Uterus (tissue), 4 donors: Measurements from ENCODE around the gene DCP1A. TPM values are rescaled to one million over a fixed set of nuclear protein-coding genes. Genes with fewer than 3 reads are reported as not detected.
"Not testable (repeated sequence)": the region's sequence is repeated elsewhere in the genome, so short reads cannot be mapped to it uniquely, and the experiment has no call there.

ENCODE experiments used
- DNase-seq, 2 donors: peaks; one replicate each; pipeline ENCODE4 v3.0.0-alpha.2; 2019 to 2020
- H3K27ac ChIP-seq, 2 donors: fragments of 200-600 bp; sonication (generic); 1 replicate in 1 of 2; 2 replicates in 1 of 2; pipeline ENCODE4 v1.5.1; 2016 to 2018
- H3K27me3 ChIP-seq, 2 donors: fragments of 200-600 bp; sonication (generic); one replicate each; pipeline ENCODE4 v1.5.1; 2018 to 2019; ENCODE audit warnings: control low read depth in 1 of 2
- H3K36me3 ChIP-seq, 2 donors: fragments of 200-600 bp; sonication (generic); one replicate each; pipeline ENCODE4 v1.5.1; 2019; ENCODE audit warnings: control low read depth in 1 of 2
- H3K4me1 ChIP-seq, 2 donors: fragments of 200-600 bp; sonication (generic); one replicate each; pipeline ENCODE4 v1.5.1; 2018 to 2019; ENCODE audit warnings: control low read depth in 1 of 2
- H3K4me3 ChIP-seq, 2 donors: fragments of 200-600 bp; sonication (generic); 1 replicate in 1 of 2; 2 replicates in 1 of 2; pipeline ENCODE4 v1.5.1; 2018 to 2019; ENCODE audit warnings: mild to moderate bottlenecking in 1 of 2
- H3K9me3 ChIP-seq, 2 donors: fragments of 200-600 bp; sonication (generic); one replicate each; pipeline ENCODE4 v1.5.1; 2019; ENCODE audit warnings: control low read depth in 1 of 2
- POLR2A ChIP-seq, 2 donors: fragments of 450-650 bp; IDR thresholded peaks; one replicate each; pipeline ENCODE4 v1.6.1; 2016; ENCODE audit warnings: antibody characterized with exemption in 2 of 2, mild to moderate bottlenecking in 1 of 2, moderate library complexity in 1 of 2
- intact Hi-C: fragments of 100-400 bp; cut with DNase I; formaldehyde crosslinking; loops from one replicate; pipeline ENCODE4 v1.15.1; 2023; ENCODE audit warnings: low total_unique reads
- total RNA-seq, 4 donors: library from RNA; depleted of rRNA in 3 of 4; stranded (reverse); fragments of >200 nt in 3 of 4; gene quantifications; one replicate each; pipeline versions ENCODE4 v1.1.0 to v1.2.4, GENCODE V29; 2014 to 2023
- TF ChIP-seq, protein P1 (sequence below), 4 experiments: fragments of 200-600 bp in 2 of 4; fragments of 450-650 bp in 2 of 4; sonication (generic) in 2 of 4; IDR thresholded peaks; one replicate each; pipeline ENCODE4 v1.5.1; 2016 to 2019; ENCODE audit warnings: antibody characterized with exemption in 4 of 4, mild to moderate bottlenecking in 2 of 4, moderate library complexity in 1 of 4
- donor health status: DM: yes; HTN: yes; CAD: no.

The DCP1A gene
- total RNA-seq, 4 donors from 2014 or later: 27.2 to 39.4 (median 34.5) TPM

DNA sequence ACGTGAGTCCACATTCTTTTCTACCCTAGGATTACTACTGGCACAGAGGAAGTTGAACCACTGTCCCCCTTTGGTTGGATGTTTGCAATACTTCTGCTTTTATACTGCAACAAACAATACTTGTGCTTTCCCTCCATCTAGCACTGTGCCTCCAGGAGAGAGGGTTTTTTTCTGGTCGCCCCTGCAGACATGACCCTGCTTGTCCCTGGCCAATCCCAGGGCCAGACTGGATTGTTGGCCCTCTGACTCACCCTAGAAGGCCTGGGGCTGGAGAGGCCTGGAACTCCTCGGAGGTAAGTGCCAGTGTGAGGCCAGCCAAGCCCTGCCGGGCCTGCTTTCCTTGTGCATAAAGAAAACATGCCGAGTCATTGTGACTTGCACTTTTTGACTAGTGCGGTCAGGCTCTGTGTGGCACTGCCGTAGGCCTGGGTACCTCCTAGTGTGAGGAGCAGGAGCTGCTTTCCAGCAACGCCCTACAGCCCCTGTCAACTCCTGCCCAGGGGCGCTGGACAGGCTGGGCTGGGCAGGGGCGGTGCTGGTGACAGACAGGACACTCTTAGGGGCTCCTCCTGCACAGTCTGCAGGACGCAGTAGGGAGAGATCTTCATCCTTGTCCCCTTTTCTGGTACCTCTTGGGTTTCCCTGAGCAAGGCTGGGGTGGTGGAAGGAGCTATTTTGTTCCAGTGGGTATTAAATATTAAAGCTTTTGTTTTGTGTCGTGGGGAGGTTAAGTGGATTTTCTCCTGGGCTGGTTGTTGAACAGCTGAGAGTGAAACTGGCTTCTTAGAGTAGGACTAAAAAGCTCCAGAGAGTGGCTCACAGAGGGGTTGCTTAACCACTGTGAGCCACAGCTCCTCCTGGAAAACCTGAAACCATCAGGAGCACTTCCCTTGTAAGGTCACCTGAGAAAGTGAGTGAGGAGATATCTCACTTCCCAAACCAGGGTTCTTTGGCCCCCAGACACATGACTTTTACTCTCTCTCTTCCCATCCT, 77.2 kb downstream of the DCP1A start:
- TF ChIP-seq POLR2A (IDR thresholded peaks at IDR 0.05): no peak
- TF ChIP-seq, protein P1, sequence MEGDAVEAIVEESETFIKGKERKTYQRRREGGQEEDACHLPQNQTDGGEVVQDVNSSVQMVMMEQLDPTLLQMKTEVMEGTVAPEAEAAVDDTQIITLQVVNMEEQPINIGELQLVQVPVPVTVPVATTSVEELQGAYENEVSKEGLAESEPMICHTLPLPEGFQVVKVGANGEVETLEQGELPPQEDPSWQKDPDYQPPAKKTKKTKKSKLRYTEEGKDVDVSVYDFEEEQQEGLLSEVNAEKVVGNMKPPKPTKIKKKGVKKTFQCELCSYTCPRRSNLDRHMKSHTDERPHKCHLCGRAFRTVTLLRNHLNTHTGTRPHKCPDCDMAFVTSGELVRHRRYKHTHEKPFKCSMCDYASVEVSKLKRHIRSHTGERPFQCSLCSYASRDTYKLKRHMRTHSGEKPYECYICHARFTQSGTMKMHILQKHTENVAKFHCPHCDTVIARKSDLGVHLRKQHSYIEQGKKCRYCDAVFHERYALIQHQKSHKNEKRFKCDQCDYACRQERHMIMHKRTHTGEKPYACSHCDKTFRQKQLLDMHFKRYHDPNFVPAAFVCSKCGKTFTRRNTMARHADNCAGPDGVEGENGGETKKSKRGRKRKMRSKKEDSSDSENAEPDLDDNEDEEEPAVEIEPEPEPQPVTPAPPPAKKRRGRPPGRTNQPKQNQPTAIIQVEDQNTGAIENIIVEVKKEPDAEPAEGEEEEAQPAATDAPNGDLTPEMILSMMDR (IDR thresholded peaks at IDR 0.05): no peak
- Histone ChIP-seq H3K36me3 (no peaks in the 10 kb centered on the region), H3K4me1 (peaks cover 0 to 8% of the 10 kb centered on the region in 2 donors), H3K27ac (peak overlapping the region; percentile 69 to 79), H3K4me3 (no peak overlapping the region), H3K27me3 (no peaks in the 10 kb centered on the region), H3K9me3 (no peaks in the 10 kb centered on the region)
- intact Hi-C loops: no loop called here
- DNase-seq: peak; percentile 61 to 87

DNA sequence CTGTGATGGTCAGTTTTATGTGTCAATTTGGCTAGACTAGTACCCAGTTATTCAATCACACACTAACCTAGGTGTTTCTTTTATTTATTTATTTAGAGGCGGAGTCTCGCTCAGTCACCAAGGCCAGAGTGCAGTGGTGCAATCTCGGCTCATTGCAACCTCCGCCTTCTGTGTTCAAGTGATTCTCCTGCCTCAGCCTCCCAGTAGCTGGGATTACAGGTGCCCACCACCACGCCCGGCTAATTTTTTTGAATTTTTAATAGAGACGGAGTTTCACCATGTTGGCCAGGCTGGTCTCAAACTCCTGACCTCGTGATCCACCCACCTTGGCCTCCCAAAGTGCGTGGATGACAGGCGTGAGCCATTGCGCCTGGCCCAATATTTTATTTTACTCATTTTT, 78.2 kb downstream of the DCP1A start:
- H3K27ac ChIP-seq: peak overlapping the region; percentile 69 to 79
- intact Hi-C loops: not testable (repeated sequence)

DNA sequence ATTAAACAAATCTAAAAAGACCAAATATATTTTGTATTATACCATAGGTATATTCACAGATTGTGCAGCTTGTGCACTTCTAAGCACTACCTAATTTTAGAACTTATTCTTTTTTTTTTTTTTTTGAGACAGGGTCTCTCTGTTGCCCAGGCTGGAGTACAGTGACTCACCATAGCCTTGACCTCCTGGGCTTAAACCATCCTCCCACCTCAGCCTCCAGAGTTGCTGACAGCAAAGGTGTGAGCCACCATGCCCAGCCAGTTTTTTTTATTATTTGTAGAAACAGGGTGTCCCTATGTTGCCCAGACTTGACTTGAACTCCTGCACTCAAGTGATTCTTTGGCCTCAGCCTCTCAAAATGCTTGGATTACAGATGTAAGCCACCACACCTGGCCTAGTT, 79.6 kb downstream of the DCP1A start:
- intact Hi-C loops: no loop called here
- no peaks in the 10 kb centered on the region for H3K9me3 ChIP-seq
- H3K4me1 ChIP-seq: peaks cover 0 to 8% of the 10 kb centered on the region in 2 donors
- DNase-seq: no peak
- no peak overlapping the region for H3K4me3 ChIP-seq
- no peaks in the 10 kb centered on the region for H3K36me3 ChIP-seq
- no peak for TF ChIP-seq POLR2A (IDR thresholded peaks at IDR 0.05)
- TF ChIP-seq, protein P1 (IDR thresholded peaks at IDR 0.05): no peak
- no peak overlapping the region for H3K27ac ChIP-seq
- no peaks in the 10 kb centered on the region for H3K27me3 ChIP-seq

More for the DNA sequence above, 78.2 kb downstream of the DCP1A start:
- not testable (repeated sequence) for DNase-seq, H3K36me3 ChIP-seq, H3K4me1 ChIP-seq, H3K9me3 ChIP-seq, H3K4me3 ChIP-seq, H3K27me3 ChIP-seq

DNA sequence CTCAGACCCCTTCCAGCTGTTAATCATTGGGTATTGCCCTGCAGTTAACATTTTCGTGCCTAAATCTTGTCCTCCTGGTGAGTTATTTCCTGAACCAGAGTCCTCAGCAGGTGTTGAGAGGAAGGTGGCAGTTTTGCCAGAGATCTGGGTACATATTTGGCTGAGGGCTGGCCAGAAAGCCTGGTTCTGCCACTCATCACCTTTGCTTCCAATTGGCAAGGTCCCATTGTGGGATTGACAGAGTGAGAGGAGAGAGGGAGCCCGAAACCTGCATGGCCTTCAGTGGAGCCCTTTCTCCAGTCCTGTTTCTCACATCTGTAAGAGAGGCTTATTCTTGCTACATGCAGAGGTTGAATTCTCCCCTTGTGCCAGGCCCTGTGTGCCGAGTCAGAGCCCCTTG, 82.6 kb downstream of the DCP1A start:
- Histone ChIP-seq H3K4me3 (no peak overlapping the region), H3K9me3 (no peaks in the 10 kb centered on the region), H3K36me3 (no peaks in the 10 kb centered on the region), H3K27me3 (no peaks in the 10 kb centered on the region), H3K4me1 (peaks cover 0 to 3% of the 10 kb centered on the region in 2 donors), H3K27ac (no peak overlapping the region)
- no peak for DNase-seq
- intact Hi-C loops: no loop called here
- TF ChIP-seq POLR2A (IDR thresholded peaks at IDR 0.05): no peak
- TF ChIP-seq, protein P1 (IDR thresholded peaks at IDR 0.05): no peak

DNA sequence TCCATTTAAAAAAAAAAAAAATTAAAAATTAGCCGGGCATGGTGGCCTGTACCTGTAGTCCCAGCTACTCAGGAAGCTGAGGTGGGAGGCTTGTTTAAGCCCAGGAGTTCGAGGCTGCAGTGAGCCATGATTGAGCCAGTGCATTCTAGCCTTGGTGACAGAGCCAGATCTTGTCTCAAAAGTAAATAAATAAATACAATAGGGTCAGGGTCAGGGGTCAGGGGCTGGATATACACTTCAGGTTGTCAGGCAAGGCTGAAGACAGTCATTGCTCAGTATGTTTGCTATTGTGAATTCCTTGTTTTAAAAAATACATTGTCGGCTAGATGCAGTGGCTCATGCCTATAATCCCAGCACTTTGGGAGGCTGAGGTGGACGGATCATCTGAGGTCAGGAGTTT, 83.4 kb downstream of the DCP1A start:
- H3K4me1 ChIP-seq: no peaks in the 10 kb centered on the region
- H3K4me3 ChIP-seq: no peak overlapping the region
- no peaks in the 10 kb centered on the region for H3K9me3 ChIP-seq
- DNase-seq: no peak
- H3K27ac ChIP-seq: no peak overlapping the region
- TF ChIP-seq POLR2A (IDR thresholded peaks at IDR 0.05): no peak
- TF ChIP-seq, protein P1 (IDR thresholded peaks at IDR 0.05): no peak
- H3K36me3 ChIP-seq: no peaks in the 10 kb centered on the region
- H3K27me3 ChIP-seq: no peaks in the 10 kb centered on the region
- intact Hi-C loops: no loop called here
